SK-N-MC (cell line): ENCODE results near the gene ZGLP1.
A peak's percentile ranks its signal among the peaks of the same experiment; 100 is the strongest.
"Not testable (repeated sequence)": the region's sequence is repeated elsewhere in the genome, so short reads cannot be mapped to it uniquely, and the experiment has no call there.

ENCODE experiments used
- DNase-seq: peaks from one replicate; pipeline ENCODE4 v3.0.0-alpha.2; 2011; ENCODE audit warnings: low read depth, low spot score
- H3K27ac ChIP-seq: fragments of 200-600 bp; sonication (generic); 2 replicates; pipeline ENCODE4 v1.5.1; 2016; ENCODE audit warnings: mixed run types
- H3K36me3 ChIP-seq: fragments of 200-600 bp; sonication (generic); 2 replicates; pipeline ENCODE4 v1.6.1; 2017; ENCODE audit warnings: antibody characterized with exemption, low read length, mixed read lengths; ENCODE audit not compliant: insufficient read depth
- H3K4me3 ChIP-seq: fragments of 200-600 bp; sonication (generic); 2 replicates; pipeline ENCODE4 v1.5.1; 2016
- H3K9ac ChIP-seq: fragments of 200-600 bp; sonication (generic); 2 replicates; pipeline ENCODE4 v1.8.0; 2017; ENCODE audit warnings: mixed run types, mixed read lengths; ENCODE audit not compliant: insufficient read length
- H3K9me3 ChIP-seq: fragments of 200-600 bp; sonication (generic); 2 replicates; pipeline ENCODE4 v1.6.1; 2017; ENCODE audit warnings: low read depth, mild to moderate bottlenecking, antibody characterized with exemption, low read length, moderate library complexity, mixed read lengths
- EZH2 ChIP-seq: fragments of 200-600 bp; sonication (generic); IDR thresholded peaks from one replicate; pipeline ENCODE4 v1.6.1; 2017; ENCODE audit warnings: antibody characterized with exemption
- FOXP2 ChIP-seq: optimal IDR thresholded peaks from 2 replicates; pipeline ENCODE3; 2011; ENCODE audit warnings: mild to moderate bottlenecking, moderate library complexity; ENCODE audit not compliant: insufficient read depth; ENCODE audit errors: extremely low read length, control extremely low read depth
- POLR2AphosphoS5 ChIP-seq: IDR thresholded peaks from 2 replicates; pipeline ENCODE4 v1.6.1; 2012; ENCODE audit warnings: mild to moderate bottlenecking, low read depth, low read length, borderline replicate concordance

ZGLP1 gene

GRCh38 chr19:10338940-10339339, 29.3 kb upstream of the ZGLP1 start:
- TF ChIP-seq FOXP2: no peak
- no peak for TF ChIP-seq EZH2
- TF ChIP-seq POLR2AphosphoS5: no peak
- Histone ChIP-seq H3K27ac (no peak overlapping the region), H3K36me3 (no peaks in the 10 kb centered on the region), H3K9me3 (no peaks in the 10 kb centered on the region), H3K4me3 (no peak overlapping the region), H3K9ac (no peak overlapping the region)
- no peak for DNase-seq

- H3K4me3 ChIP-seq, H3K27ac ChIP-seq, H3K9me3 ChIP-seq, DNase-seq, H3K36me3 ChIP-seq, H3K9ac ChIP-seq: not testable (repeated sequence)
Measured at GRCh38 chr19:10336725-10337124, 27.1 kb upstream of the ZGLP1 start.

- peaks cover 2% of the 10 kb centered on the region; the same call in 1 of the 2 replicates for H3K36me3 ChIP-seq
- no peak for DNase-seq
- no peak overlapping the region for H3K27ac ChIP-seq
- H3K4me3 ChIP-seq: peak overlapping the region; percentile 88
- no peaks in the 10 kb centered on the region for H3K9me3 ChIP-seq
- no peak for TF ChIP-seq FOXP2
- no peak for TF ChIP-seq EZH2
- TF ChIP-seq POLR2AphosphoS5: no peak
- no peak overlapping the region for H3K9ac ChIP-seq
Measured at GRCh38 chr19:10335352-10335985, 25.9 kb upstream of the ZGLP1 start.

GRCh38 chr19:10334588-10335351, 25.2 kb upstream of the ZGLP1 start:
- Histone ChIP-seq H3K9ac (peak overlapping the region; percentile 6), H3K27ac (no peak overlapping the region), H3K36me3 (peaks cover 9% of the 10 kb centered on the region; the same call in 1 of the 2 replicates), H3K9me3 (no peaks in the 10 kb centered on the region), H3K4me3 (peak overlapping the region; percentile 88)
- TF ChIP-seq EZH2: no peak
- TF ChIP-seq POLR2AphosphoS5: peak; percentile 30; the same call in 1 of the 2 replicates
- DNase-seq: no peak

- Histone ChIP-seq H3K36me3 (peaks cover 17% of the 10 kb centered on the region; the same call in 1 of the 2 replicates), H3K27ac (no peak overlapping the region), H3K9ac (peak overlapping the region; percentile 6), H3K4me3 (peak overlapping the region; percentile 88), H3K9me3 (no peaks in the 10 kb centered on the region)
- TF ChIP-seq EZH2: no peak
- no peak for TF ChIP-seq POLR2AphosphoS5
- TF ChIP-seq FOXP2: no peak
- no peak for DNase-seq
Measured at GRCh38 chr19:10333758-10334587, 24.4 kb upstream of the ZGLP1 start.

- H3K9ac ChIP-seq: peak within 1 kb of the TSS; percentile 95
- peak within 1 kb of the TSS; percentile 93 for H3K27ac ChIP-seq
- peaks cover 25% of the 10 kb centered on the region; the same call in 1 of the 2 replicates for H3K36me3 ChIP-seq
- peak; percentile 72 for DNase-seq
- peak within 1 kb of the TSS; percentile 88 for H3K4me3 ChIP-seq
- H3K9me3 ChIP-seq: no peaks in the 10 kb centered on the region
- TF ChIP-seq POLR2AphosphoS5: peak; percentile 97
- no peak for TF ChIP-seq FOXP2
Measured at GRCh38 chr19:10332965-10333757, 23.5 kb upstream of the ZGLP1 start, which contains the start of gene RAVER1. TSS of gene RAVER1 (minus strand) at chr19:10333529. CDS start at chr19:10333507, 22 bp downstream.

GRCh38 chr19:10332158-10332964, 22.7 kb upstream of the ZGLP1 start:
- Histone ChIP-seq H3K36me3 (peaks cover 33% of the 10 kb centered on the region; the same call in 1 of the 2 replicates), H3K27ac (0 out of 2 replicates have a peak overlapping the region, but pooled peaks have one; percentile 93), H3K9me3 (no peaks in the 10 kb centered on the region), H3K4me3 (peak overlapping the region; percentile 88), H3K9ac (peak overlapping the region; percentile 95)
- no peak for TF ChIP-seq POLR2AphosphoS5
- no peak for DNase-seq
